Ovary (tissue), 9 donors: ENCODE measurements around the gene PCDHGB2. TPM values are rescaled to one million over a fixed set of nuclear protein-coding genes. Genes with fewer than 3 reads are reported as not detected.
"Not testable (repeated sequence)": the region's sequence is repeated elsewhere in the genome, so short reads cannot be mapped to it uniquely, and the experiment has no call there.

Experiments used
- DNase-seq, 5 donors: peaks; one replicate each; pipeline ENCODE4 v3.0.0-alpha.2; 2019 to 2020
- H3K27ac ChIP-seq, 2 donors: fragments of 200-600 bp; one replicate each; pipeline versions ENCODE4 v1.5.1 to v1.8.0; 2019 to 2022
- H3K27me3 ChIP-seq: fragments of 200-600 bp; one replicate; pipeline ENCODE4 v1.8.0; 2022
- H3K36me3 ChIP-seq: fragments of 200-600 bp; sonication (generic); one replicate; pipeline ENCODE4 v1.5.1; 2019
- H3K4me1 ChIP-seq: one replicate; pipeline ENCODE4 v1.8.1; 2013; ENCODE audit warnings: mild to moderate bottlenecking, moderate library complexity; ENCODE audit not compliant: insufficient read depth
- H3K4me3 ChIP-seq: fragments of 200-600 bp; sonication (generic); one replicate; pipeline ENCODE4 v1.5.1; 2017
- H3K9me3 ChIP-seq, 2 donors: fragments of 200-600 bp in 1 of 2; sonication (generic) in 1 of 2; one replicate each; pipeline versions ENCODE4 v1.5.1 to v1.8.1; 2013 to 2019; ENCODE audit warnings: mild to moderate bottlenecking in 1 of 2, moderate library complexity in 1 of 2
- CTCF ChIP-seq, 3 donors: fragments of 450-650 bp in 2 of 3; fragments of 200-600 bp in 1 of 3; IDR thresholded peaks; one replicate each; pipeline versions ENCODE4 v1.5.1 to v1.8.0; 2016 to 2022; ENCODE audit warnings: antibody characterized with exemption in 3 of 3, mild to moderate bottlenecking in 1 of 3
- EP300 ChIP-seq: sonication (generic); formaldehyde crosslinking; IDR thresholded peaks from one replicate; pipeline ENCODE4 v1.6.1; 2017; ENCODE audit warnings: antibody characterized with exemption
- POLR2A ChIP-seq: fragments of 450-650 bp; IDR thresholded peaks from one replicate; pipeline ENCODE4 v1.6.1; 2017; ENCODE audit warnings: antibody characterized with exemption, mild to moderate bottlenecking, moderate library complexity
- WGBS, 3 donors: extraction: QIAGEN DNeasy Blood & Tissue Kit in 1 of 3; methylation state at CpG; one replicate each; pipeline versions ENCODE4 v1.1.5 to v1.1.7; 2013 to 2017; 5-methylcytosine and 5-hydroxymethylcytosine counted together
- intact Hi-C, 4 donors: fragments of 100-400 bp; cut with DNase I; formaldehyde crosslinking; loops; one replicate each; pipeline versions ENCODE4 v1.11.0 to v1.15.1; 2022 to 2023
- polyA plus RNA-seq, 2 donors: library from polyadenylated mRNA; stranded (reverse); fragments of 200-250 nt in 1 of 2; fragments of 350-450 nt in 1 of 2; fragmentation: Illumina TruSeq in 1 of 2; extraction: RNeasy Lipid Tissue Mini Kit (QIAGEN cat#74804) in 1 of 2; gene quantifications; one replicate each; pipeline ENCODE4 v1.2.3, GENCODE V29; 2013 to 2014
- total RNA-seq, 7 donors: library from RNA; depleted of rRNA in 2 of 7; stranded (reverse); fragments of >200 nt in 2 of 7; fragmentation: NEBNext Ultra II Directional in 3 of 7; extraction: Animal tissue kit (Norgen Biotek cat#: 25700) in 3 of 7; gene quantifications; one replicate each; pipeline versions ENCODE4 v1.1.0 to v1.2.4, GENCODE V29; 2016 to 2023
- donor health status: DM: no; HTN: no; CAD: no; lungs with moderate emphysema.
- donor health status: DM: no; HTN: no; CAD: no.
- donor health status: Bipolar disorder and iron deficiency.
- donor health status: DM: yes; HTN: yes; CAD: no.
- donor health status: DM: no; HTN: no; CAD: no.
- donor health status: DM: yes; HTN: yes; CAD: no.

The PCDHGB2 gene
- total and polyA plus RNA-seq, 9 donors = 1.9 to 11.9 (median 7.4) TPM

GRCh38 chr5:141383345-141383744 is 23.6 kb downstream of the PCDHGB2 start:
- Histone ChIP-seq H3K36me3 (no peaks in the 10 kb centered on the region), H3K9me3 (peaks cover 12 to 36% of the 10 kb centered on the region in 2 donors), H3K4me3 (no peak overlapping the region), H3K4me1 (no peaks in the 10 kb centered on the region), H3K27me3 (no peaks in the 10 kb centered on the region), H3K27ac (no peak overlapping the region)
- TF ChIP-seq CTCF (IDR thresholded peaks at IDR 0.05) (no peak), POLR2A (no peak), EP300 (no peak)
- DNase-seq = no peak
- intact Hi-C loops = no loop called here
- 33 to 41% (median 35%) methylated on average over 21 of the region's 21 CpGs for WGBS, 3 donors

GRCh38 chr5:141384471-141385267 is 24.9 kb downstream of the PCDHGB2 start:
- Histone ChIP-seq H3K4me1 (no peaks in the 10 kb centered on the region), H3K9me3 (peaks cover 16 to 49% of the 10 kb centered on the region in 2 donors), H3K36me3 (no peaks in the 10 kb centered on the region), H3K27me3 (no peaks in the 10 kb centered on the region), H3K27ac (no peak overlapping the region), H3K4me3 (no peak overlapping the region)
- intact Hi-C loops = no loop called here
- DNase-seq = no peak
- TF ChIP-seq EP300 (no peak), POLR2A (no peak), CTCF (IDR thresholded peaks at IDR 0.05) (no peak)
- 38 to 57% (median 47%) methylated on average over 36 to 43 of the region's 43 CpGs for WGBS, 3 donors

GRCh38 chr5:141387557-141388311 is 27.9 kb downstream of the PCDHGB2 start, which contains the start of gene PCDHGB4:
PCDHGB4 (plus strand) TSS chr5:141387698; CDS start chr5:141387885, 187 bp downstream.
- H3K27me3 ChIP-seq, H3K4me3 ChIP-seq, intact Hi-C loops, DNase-seq, H3K27ac ChIP-seq, H3K36me3 ChIP-seq, H3K4me1 ChIP-seq: not testable (repeated sequence)
- WGBS, 3 donors = 11 to 16% (median 11%) methylated on average over 22 to 24 of the region's 40 CpGs
- H3K9me3 ChIP-seq = peaks cover 19 to 61% of the 10 kb centered on the region in 2 donors

- intact Hi-C loops = loop anchor here in 1 of 4 donors (1.0 kb wide), 1 partner anchor 7 kb away; no protein-coding TSS in a partner anchor
- no peak for TF ChIP-seq POLR2A
- TF ChIP-seq CTCF (IDR thresholded peaks at IDR 0.05) = no peak
- TF ChIP-seq EP300 = no peak
- Histone ChIP-seq H3K36me3 (no peaks in the 10 kb centered on the region), H3K27me3 (no peaks in the 10 kb centered on the region), H3K9me3 (peaks cover 19 to 57% of the 10 kb centered on the region in 2 donors), H3K4me3 (no peak overlapping the region), H3K4me1 (no peaks in the 10 kb centered on the region), H3K27ac (no peak overlapping the region)
- WGBS, 3 donors = 45 to 55% (median 47%) methylated on average over 10 of the region's 10 CpGs
- no peak for DNase-seq
Measured at GRCh38 chr5:141388661-141389060, 28.9 kb downstream of the PCDHGB2 start.
